Parathyroid adenoma (tissue), 2 donors: ENCODE data around the gene SV2B.

Experiments used
- H2AFZ ChIP-seq: fragments of 300-600 bp; sonication (generic); one replicate; pipeline ENCODE4 v1.7.0; 2017; ENCODE audit warnings: antibody characterized with exemption, mild to moderate bottlenecking
- H3K27ac ChIP-seq: fragments of 300-600 bp; sonication (generic); one replicate; pipeline ENCODE4 v1.7.0; 2017
- H3K27me3 ChIP-seq: fragments of 300-600 bp; sonication (generic); one replicate; pipeline ENCODE4 v1.7.0; 2017; ENCODE audit warnings: low read length; ENCODE audit not compliant: control insufficient read depth, insufficient read depth
- H3K36me3 ChIP-seq: fragments of 300-600 bp; sonication (generic); one replicate; pipeline ENCODE4 v1.7.0; 2017; ENCODE audit warnings: low read length; ENCODE audit not compliant: control insufficient read depth, insufficient read depth
- H3K4me1 ChIP-seq: fragments of 300-600 bp; sonication (generic); one replicate; pipeline ENCODE4 v1.7.0; 2017; ENCODE audit warnings: control low read depth
- H3K4me2 ChIP-seq: fragments of 300-600 bp; sonication (generic); one replicate; pipeline ENCODE4 v1.7.0; 2017; ENCODE audit warnings: low read length
- H3K4me3 ChIP-seq: fragments of 300-600 bp; sonication (generic); one replicate; pipeline ENCODE4 v1.7.0; 2017; ENCODE audit warnings: low read depth, low read length
- H3K79me2 ChIP-seq: fragments of 300-600 bp; sonication (generic); one replicate; pipeline ENCODE4 v1.7.0; 2017; ENCODE audit warnings: control low read depth
- H3K9ac ChIP-seq: fragments of 300-600 bp; sonication (generic); one replicate; pipeline ENCODE4 v1.7.0; 2017; ENCODE audit warnings: mild to moderate bottlenecking
- H3K9me3 ChIP-seq: fragments of 300-600 bp; sonication (generic); one replicate; pipeline ENCODE4 v1.7.0; 2017; ENCODE audit warnings: low read length; ENCODE audit not compliant: control insufficient read depth
- TF ChIP-seq, protein P1 (sequence below): fragments of 300-600 bp; sonication (generic); IDR thresholded peaks from one replicate; pipeline ENCODE4 v1.7.0; 2017; ENCODE audit warnings: antibody characterized with exemption, mild to moderate bottlenecking
- donor health status: primary hyperparathyroidism.

SV2B gene

DNA sequence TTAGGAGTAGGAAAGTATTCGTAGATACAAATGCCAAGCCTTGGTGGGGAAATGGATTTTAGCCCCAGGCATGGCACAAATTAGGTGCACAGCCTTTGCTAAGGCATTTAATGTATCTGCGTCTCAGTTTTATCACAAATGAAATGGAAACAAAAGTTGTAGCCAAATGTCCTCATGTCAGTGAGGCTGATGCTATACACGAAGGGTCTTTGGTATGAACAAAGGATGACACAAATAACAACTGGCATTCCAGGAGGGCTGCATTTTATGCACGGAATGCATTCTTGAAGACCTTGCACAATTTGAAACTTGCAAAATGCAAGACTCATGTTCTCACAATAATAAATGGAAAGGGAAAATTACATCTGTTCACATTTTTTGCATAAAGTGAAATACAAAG is 181.9 kb downstream of the SV2B start:
- no peak overlapping the region for H3K4me2 ChIP-seq
- TF ChIP-seq, protein P1, sequence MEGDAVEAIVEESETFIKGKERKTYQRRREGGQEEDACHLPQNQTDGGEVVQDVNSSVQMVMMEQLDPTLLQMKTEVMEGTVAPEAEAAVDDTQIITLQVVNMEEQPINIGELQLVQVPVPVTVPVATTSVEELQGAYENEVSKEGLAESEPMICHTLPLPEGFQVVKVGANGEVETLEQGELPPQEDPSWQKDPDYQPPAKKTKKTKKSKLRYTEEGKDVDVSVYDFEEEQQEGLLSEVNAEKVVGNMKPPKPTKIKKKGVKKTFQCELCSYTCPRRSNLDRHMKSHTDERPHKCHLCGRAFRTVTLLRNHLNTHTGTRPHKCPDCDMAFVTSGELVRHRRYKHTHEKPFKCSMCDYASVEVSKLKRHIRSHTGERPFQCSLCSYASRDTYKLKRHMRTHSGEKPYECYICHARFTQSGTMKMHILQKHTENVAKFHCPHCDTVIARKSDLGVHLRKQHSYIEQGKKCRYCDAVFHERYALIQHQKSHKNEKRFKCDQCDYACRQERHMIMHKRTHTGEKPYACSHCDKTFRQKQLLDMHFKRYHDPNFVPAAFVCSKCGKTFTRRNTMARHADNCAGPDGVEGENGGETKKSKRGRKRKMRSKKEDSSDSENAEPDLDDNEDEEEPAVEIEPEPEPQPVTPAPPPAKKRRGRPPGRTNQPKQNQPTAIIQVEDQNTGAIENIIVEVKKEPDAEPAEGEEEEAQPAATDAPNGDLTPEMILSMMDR: no peak
- no peaks in the 10 kb centered on the region for H3K9me3 ChIP-seq
- H3K27me3 ChIP-seq: no peaks in the 10 kb centered on the region
- H3K9ac ChIP-seq: no peak overlapping the region
- no peaks in the 10 kb centered on the region for H3K4me1 ChIP-seq
- no peaks in the 10 kb centered on the region for H3K36me3 ChIP-seq
- H3K79me2 ChIP-seq: no peaks in the 10 kb centered on the region
- H3K27ac ChIP-seq: no peak overlapping the region
- H3K4me3 ChIP-seq: no peak overlapping the region
- H2AFZ ChIP-seq: no peak overlapping the region

DNA sequence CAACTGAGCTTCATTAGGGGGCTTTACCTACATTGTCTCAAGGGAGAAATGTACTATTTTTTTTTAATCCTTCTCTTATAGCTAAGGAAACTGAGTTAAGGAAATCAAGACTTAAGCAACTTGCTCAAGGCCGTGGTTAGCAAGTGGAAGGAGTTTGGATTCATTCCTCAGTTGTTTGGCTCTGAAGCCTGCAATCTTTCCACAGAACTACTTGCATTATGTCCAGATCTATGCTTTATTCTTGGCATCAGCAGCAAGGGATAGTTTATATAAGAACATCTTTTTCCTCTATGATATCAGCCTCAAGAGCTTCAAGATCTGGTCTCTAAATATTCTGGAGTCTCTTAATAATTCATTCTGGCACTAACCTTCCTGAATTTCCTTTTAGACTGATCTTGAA is 182.4 kb downstream of the SV2B start:
- no peak overlapping the region for H3K4me2 ChIP-seq
- no peaks in the 10 kb centered on the region for H3K9me3 ChIP-seq
- H3K36me3 ChIP-seq: no peaks in the 10 kb centered on the region
- no peak overlapping the region for H2AFZ ChIP-seq
- no peak overlapping the region for H3K4me3 ChIP-seq
- TF ChIP-seq, protein P1: no peak
- no peak overlapping the region for H3K27ac ChIP-seq
- no peaks in the 10 kb centered on the region for H3K79me2 ChIP-seq
- no peaks in the 10 kb centered on the region for H3K4me1 ChIP-seq
- no peak overlapping the region for H3K9ac ChIP-seq
- no peaks in the 10 kb centered on the region for H3K27me3 ChIP-seq

DNA sequence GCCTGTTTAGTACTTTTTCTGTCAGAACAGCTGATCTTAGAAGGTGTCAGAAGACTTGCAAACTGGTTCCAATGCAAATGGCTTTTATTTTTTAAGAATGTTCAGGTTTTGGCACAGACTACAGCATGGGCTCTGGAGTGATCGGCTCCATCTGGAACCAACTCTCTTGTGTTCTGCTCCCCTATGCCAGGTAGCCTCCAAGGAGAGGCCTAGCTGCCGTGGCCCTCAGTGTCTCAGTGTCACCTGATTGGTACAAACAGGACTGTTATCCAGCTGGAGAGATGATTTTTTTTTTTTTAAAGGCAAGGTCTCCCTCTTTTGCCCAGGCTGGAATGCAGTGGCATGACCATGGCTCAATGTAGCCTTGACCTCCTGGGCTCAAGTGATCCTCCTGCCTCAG is 183.1 kb downstream of the SV2B start:
- Histone ChIP-seq H3K9me3 (no peaks in the 10 kb centered on the region), H3K9ac (no peak overlapping the region), H3K27me3 (no peaks in the 10 kb centered on the region), H3K4me1 (no peaks in the 10 kb centered on the region), H3K4me2 (no peak overlapping the region), H3K36me3 (no peaks in the 10 kb centered on the region), H3K79me2 (no peaks in the 10 kb centered on the region), H3K27ac (no peak overlapping the region), H2AFZ (no peak overlapping the region), H3K4me3 (no peak overlapping the region)
- TF ChIP-seq, protein P1: no peak

DNA sequence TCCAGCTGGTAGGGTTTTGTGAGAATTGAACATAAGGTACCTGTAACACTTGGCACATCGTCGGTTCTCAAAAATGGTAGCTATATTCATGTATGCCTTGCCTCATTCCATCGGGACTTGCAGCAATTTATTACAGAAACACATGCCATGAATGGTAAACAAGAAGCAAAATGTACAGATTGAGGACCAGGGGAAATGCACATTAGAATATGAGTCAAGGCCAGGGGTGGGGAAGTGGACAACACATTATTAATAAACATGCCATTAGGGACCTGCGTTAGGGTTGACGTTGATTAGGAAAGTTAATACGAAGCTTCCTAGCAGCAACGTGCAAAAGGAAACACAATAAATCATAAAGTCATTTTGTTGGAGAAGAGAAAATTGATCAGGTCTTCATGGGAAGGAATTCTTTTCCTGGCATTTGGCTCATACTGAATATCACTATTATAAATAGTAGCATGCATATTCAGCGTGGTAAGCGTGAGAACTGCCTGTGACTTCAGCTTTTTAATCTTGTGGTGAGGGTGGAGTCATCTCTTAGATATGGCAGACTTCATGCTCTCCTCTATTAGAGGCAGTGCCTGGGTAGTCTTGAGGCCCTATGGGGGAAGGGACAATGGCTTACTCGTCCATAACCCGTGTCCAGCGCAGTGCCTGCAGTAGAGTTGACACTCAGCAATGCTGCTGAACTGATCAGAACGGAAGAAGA is 184.9 kb downstream of the SV2B start:
- TF ChIP-seq, protein P1: no peak

DNA sequence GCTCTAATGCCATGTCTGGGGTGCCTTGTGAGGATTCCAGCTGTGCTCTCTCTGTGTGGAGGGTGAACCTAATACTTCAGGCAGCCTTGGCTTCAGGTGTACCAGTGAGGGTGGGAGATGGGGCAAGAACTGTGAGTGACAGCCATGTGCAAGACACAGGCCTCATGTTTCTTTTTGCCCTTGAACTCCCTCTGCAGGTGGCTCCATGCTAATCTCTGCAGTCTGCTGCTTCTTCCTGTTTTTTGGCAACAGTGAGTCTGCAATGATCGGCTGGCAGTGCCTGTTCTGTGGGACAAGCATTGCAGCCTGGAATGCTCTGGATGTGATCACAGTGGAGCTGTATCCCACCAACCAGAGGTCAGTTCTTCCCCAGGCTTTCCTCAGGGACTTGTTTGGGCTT is 189.3 kb downstream of the SV2B start:
- Histone ChIP-seq H3K27ac (no peak overlapping the region), H3K36me3 (no peaks in the 10 kb centered on the region), H3K79me2 (no peaks in the 10 kb centered on the region), H3K4me3 (no peak overlapping the region), H2AFZ (no peak overlapping the region), H3K4me1 (no peaks in the 10 kb centered on the region), H3K9me3 (no peaks in the 10 kb centered on the region), H3K4me2 (no peak overlapping the region), H3K9ac (no peak overlapping the region), H3K27me3 (no peaks in the 10 kb centered on the region)
- TF ChIP-seq, protein P1: no peak

More for the DNA sequence above, 184.9 kb downstream of the SV2B start:
- Histone ChIP-seq H3K79me2 (no peaks in the 10 kb centered on the region), H3K9ac (no peak overlapping the region), H3K4me2 (no peak overlapping the region), H3K4me3 (no peak overlapping the region), H3K36me3 (no peaks in the 10 kb centered on the region), H3K27me3 (no peaks in the 10 kb centered on the region), H3K27ac (no peak overlapping the region), H3K4me1 (no peaks in the 10 kb centered on the region), H2AFZ (no peak overlapping the region), H3K9me3 (no peaks in the 10 kb centered on the region)
